ENCODE results near the gene FOXS1.

Gene FOXS1

DNA sequence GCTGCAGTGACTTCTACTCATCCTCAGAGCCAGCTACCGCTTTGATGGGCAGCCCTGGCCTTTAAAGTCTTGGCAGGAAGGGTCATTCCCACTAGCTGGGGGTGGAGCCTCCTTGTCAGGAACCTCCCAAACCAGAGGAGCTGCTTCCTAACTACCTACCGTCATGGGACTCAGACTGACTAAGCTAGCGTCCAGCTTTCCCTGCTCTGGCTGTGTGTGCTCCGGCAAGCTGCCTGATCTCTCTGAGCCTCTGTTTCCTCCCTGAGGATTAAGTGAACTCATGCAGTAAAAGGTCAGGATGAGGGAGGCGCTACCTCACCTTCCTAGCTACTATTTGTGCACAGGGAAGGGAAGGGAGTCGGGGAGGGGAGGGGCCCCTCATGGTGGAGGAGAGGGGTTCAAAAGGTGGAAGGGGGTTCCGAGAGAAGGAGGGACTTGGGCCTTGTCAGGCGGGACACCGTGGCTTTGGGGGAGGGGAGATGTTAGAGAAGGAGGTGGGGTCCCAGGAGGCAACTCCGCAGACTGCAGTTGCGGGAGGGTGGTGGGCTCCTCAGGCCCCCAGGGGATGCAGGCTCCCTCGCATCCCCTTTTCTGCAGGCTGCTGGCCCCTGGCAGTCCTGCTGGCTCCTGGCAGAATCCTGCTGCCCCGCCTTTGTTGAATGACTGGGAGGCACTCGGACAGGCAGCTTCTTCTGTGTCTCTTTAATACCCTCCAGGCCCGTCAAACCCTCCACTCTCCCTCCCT lies 15.2 kb upstream of the FOXS1 start:
- H3K36me3 ChIP-seq (ENCODE audit: control insufficient read depth, insufficient read depth, low read length), result no peaks in the 10 kb centered on the region
- no peak overlapping the region; the same call in 1 of the 2 replicates for H3K4me3 ChIP-seq (replicated peaks; ENCODE audit: low read depth, low read length)
- DNase-seq (ENCODE audit: extremely low read depth, insufficient read length), result no peak
- H3K27me3 ChIP-seq (replicated peaks; ENCODE audit: control insufficient read depth, insufficient read depth, low read length), result no peaks in the 10 kb centered on the region; the same call in 1 of the 2 replicates
- TF ChIP-seq, protein P1, sequence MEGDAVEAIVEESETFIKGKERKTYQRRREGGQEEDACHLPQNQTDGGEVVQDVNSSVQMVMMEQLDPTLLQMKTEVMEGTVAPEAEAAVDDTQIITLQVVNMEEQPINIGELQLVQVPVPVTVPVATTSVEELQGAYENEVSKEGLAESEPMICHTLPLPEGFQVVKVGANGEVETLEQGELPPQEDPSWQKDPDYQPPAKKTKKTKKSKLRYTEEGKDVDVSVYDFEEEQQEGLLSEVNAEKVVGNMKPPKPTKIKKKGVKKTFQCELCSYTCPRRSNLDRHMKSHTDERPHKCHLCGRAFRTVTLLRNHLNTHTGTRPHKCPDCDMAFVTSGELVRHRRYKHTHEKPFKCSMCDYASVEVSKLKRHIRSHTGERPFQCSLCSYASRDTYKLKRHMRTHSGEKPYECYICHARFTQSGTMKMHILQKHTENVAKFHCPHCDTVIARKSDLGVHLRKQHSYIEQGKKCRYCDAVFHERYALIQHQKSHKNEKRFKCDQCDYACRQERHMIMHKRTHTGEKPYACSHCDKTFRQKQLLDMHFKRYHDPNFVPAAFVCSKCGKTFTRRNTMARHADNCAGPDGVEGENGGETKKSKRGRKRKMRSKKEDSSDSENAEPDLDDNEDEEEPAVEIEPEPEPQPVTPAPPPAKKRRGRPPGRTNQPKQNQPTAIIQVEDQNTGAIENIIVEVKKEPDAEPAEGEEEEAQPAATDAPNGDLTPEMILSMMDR (IDR thresholded peaks at IDR 0.05; ENCODE audit: insufficient read depth, low read length, poor library complexity, severe bottlenecking), result no peak

DNA sequence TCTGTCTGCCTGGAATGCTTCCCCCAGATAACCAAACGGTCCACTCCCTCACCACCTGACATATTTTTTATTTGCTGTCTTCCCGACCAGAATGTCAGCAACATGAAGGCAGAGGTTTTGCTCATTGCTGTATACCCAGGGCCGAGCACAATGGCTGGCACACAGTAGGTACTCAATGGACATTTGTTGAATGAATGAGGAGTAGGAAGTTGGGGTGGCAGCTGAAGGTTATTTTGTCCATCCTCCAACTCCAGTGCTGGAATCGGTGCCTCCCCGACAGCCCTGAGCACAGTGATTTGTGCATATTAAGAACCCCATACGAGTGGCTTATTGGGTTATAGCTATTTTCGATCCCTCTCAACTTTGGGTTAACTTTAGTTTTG lies 14.6 kb upstream of the FOXS1 start:
- no peaks in the 10 kb centered on the region; the same call in 1 of the 2 replicates for H3K27me3 ChIP-seq (replicated peaks; ENCODE audit: control insufficient read depth, insufficient read depth, low read length)
- no peaks in the 10 kb centered on the region for H3K36me3 ChIP-seq (ENCODE audit: control insufficient read depth, insufficient read depth, low read length)
- TF ChIP-seq, protein P1 (IDR thresholded peaks at IDR 0.05; ENCODE audit: insufficient read depth, low read length, poor library complexity, severe bottlenecking), result no peak
- DNase-seq (ENCODE audit: extremely low read depth, insufficient read length), result no peak
- H3K4me3 ChIP-seq (replicated peaks; ENCODE audit: low read depth, low read length), result no peak overlapping the region

DNA sequence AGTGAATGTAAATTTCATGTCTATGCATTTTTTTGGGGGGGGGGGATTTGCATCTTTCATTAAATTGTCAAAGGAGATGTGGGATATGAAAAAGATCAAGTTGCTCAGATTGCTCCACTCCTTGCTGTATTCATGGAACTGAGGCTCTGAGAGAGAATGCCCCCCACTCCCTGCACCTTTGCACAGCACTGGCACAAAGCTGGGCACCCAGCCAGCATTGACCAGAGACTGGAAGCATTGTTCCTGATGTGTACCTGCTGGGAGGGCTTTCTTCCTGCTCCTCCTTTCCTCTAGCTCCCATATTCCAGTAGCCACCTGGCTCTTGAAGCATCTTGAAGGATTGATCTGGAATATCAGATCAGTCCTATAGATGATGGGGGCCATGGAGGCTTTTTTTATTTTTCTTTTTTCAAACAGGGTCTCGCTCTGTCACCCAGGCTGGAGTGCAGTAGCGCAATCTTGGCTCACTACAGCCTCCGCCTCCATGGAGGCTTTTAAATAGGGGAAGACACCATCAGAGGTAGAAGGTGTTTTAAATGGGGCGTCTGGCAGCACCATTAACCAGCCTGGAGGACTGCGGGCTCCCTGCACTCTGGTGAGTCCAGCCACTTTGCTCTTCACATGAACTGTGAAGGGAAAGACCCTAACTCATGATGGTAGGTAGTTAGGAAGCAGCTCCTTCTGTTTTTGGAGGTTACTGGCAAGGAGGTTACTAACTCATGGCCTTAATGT lies 14.0 kb upstream of the FOXS1 start:
- no peak for DNase-seq (ENCODE audit: extremely low read depth, insufficient read length)
- TF ChIP-seq, protein P1 (IDR thresholded peaks at IDR 0.05; ENCODE audit: insufficient read depth, low read length, poor library complexity, severe bottlenecking), result no peak
- Histone ChIP-seq H3K27me3 (replicated peaks; ENCODE audit: control insufficient read depth, insufficient read depth, low read length) (no peaks in the 10 kb centered on the region; the same call in 1 of the 2 replicates), H3K4me3 (replicated peaks; ENCODE audit: low read depth, low read length) (no peak overlapping the region), H3K36me3 (ENCODE audit: control insufficient read depth, insufficient read depth, low read length) (no peaks in the 10 kb centered on the region)

DNA sequence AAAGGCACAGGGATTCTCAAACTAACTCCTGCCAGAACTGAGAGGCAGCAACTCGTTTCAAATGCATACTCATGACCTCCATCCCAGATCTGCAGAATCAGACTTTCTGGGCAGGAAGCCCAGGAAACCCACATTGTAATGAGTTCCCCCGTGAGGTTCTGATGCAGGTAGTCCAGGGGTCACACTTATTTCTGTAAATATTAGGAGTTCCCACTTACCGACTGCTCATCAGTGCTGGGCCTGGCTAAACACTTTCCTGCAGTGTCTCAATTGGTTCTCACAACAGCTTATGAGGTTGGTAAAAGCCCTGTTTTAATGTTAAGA lies 13.3 kb upstream of the FOXS1 start:
- Histone ChIP-seq H3K27me3 (replicated peaks; ENCODE audit: control insufficient read depth, insufficient read depth, low read length) (no peaks in the 10 kb centered on the region; the same call in none of the 2 replicates), H3K4me3 (replicated peaks; ENCODE audit: low read depth, low read length) (no peak overlapping the region), H3K36me3 (ENCODE audit: control insufficient read depth, insufficient read depth, low read length) (no peaks in the 10 kb centered on the region)
- TF ChIP-seq, protein P1 (IDR thresholded peaks at IDR 0.05; ENCODE audit: insufficient read depth, low read length, poor library complexity, severe bottlenecking), result no peak
- no peak for DNase-seq (ENCODE audit: extremely low read depth, insufficient read length)

DNA sequence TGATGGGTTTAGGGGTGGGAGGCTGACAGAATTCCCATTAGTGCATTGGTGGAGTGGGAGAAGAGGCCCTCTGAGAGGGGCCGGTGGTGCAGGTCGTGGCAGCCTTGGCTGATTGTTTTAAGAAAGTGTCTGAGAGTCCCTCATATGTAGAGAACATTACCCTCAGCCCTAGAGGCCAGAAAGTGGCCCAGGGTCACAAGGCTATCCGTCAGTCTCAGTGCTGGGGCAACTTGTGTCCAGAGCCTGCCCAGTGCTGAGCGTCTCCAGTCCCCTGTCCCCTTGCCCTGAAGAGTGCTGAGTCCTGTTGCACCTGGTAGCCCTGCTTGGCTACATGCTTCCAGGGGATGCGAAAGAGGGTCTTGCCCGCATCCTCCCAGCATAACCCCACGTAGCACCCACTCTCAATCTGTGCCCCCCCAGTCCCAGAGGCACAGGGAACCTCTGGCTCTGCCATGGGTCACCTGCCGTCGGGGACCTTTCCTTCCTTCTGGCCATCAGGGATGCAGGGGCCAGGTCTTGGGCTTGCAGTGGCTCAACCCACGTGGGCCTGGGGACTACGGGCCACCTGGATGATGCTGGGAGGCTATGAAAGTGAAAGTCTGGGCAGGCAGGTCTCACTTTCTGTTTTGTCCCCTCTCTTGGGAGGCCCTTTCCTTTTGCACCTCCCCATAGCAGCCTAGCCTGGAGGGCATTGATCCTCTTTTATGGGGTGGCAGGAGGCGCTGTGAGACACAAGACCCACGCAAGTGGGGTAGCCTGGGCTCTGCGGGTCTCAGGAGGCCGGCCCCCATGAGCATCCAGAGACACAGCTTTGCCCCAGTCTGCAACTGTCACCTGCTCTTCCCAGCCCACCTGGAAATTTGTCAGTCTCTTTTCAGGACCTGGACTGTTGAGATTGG lies 12.7 kb upstream of the FOXS1 start:
- no peak overlapping the region for H3K4me3 ChIP-seq (replicated peaks; ENCODE audit: low read depth, low read length)
- no peaks in the 10 kb centered on the region for H3K36me3 ChIP-seq (ENCODE audit: control insufficient read depth, insufficient read depth, low read length)
- TF ChIP-seq, protein P1 (IDR thresholded peaks at IDR 0.05; ENCODE audit: insufficient read depth, low read length, poor library complexity, severe bottlenecking), result no peak
- peak; percentile 36 for DNase-seq (ENCODE audit: extremely low read depth, insufficient read length)
- H3K27me3 ChIP-seq (replicated peaks; ENCODE audit: control insufficient read depth, insufficient read depth, low read length), result no peaks in the 10 kb centered on the region; the same call in none of the 2 replicates
